ENCODE measurements around the gene SUN1. TPM values are rescaled to one million over a fixed set of nuclear protein-coding genes. Genes with fewer than 3 reads are reported as not detected.

The SUN1 gene
- polyA plus RNA-seq, 1 of the 3 experiments (the other 2 are of a cell fraction) = 369 TPM

DNA sequence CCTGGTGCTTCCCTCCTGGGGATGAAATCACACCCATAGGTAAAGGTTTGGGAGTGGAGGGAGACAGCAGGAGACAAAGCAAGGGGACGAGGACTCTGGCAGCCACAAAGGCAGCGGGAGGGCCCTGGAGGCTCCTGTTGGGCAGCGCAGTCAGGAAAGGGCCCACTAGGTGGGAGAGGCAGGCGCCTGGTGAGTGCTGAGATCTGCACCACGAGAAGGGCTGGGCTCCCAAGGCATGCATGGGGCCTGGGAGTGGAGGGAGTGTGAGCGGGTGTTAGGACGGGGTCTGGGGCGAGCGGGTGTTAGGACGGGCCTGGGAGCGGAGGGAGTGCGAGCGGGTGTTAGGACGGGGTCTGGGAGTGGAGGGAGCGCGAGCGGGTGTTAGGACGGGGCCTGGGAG, 57.1 kb downstream of the SUN1 start:
- Histone ChIP-seq H3K4me2 (no peak overlapping the region), H3K4me1 (ENCODE audit: control insufficient read depth in 1 of 2, insufficient read depth in 2 of 2, low read depth in 1 of 2, low read length in 1 of 2) (no peaks in the 10 kb centered on the region), H3F3A (replicated peaks; ENCODE audit: insufficient read depth) (peaks cover 4% of the 10 kb centered on the region), H3K27me3 (ENCODE audit: insufficient read depth) (no peaks in the 10 kb centered on the region), H3K27ac (ENCODE audit: low read depth in 2 of 2, low read length in 1 of 2) (no peak overlapping the region), H4K20me1 (ENCODE audit: insufficient read depth) (peaks cover 48% of the 10 kb centered on the region), H3K36me3 (replicated peaks in 1 of 2; ENCODE audit: control insufficient read depth in 1 of 2, insufficient read depth in 2 of 2, low read length in 1 of 2) (peaks cover 11 to 58% of the 10 kb centered on the region in 2 experiments), H3K9me3 (no peaks in the 10 kb centered on the region), H2AFZ (ENCODE audit: low read depth) (no peak overlapping the region), H3K79me2 (ENCODE audit: insufficient read depth) (peaks cover 50% of the 10 kb centered on the region), H3K4me3 (ENCODE audit: low read depth in 2 of 2, low read length in 1 of 2) (no peak overlapping the region), H3K9me2 (no peaks in the 10 kb centered on the region), H3K9ac (no peak overlapping the region)
- TF ChIP-seq MXI1 (IDR thresholded peaks at IDR 0.05; ENCODE audit: low read depth, low read length) = no peak
- DNase-seq = no peak
- WGBS (ENCODE audit: low lambda C conversion rate) = 97% methylated on average over 18 of the region's 18 CpGs
- CTCF ChIA-PET = interaction anchor here (1.9 kb wide), 1 partner anchor 16 kb away, joined by 8 read pairs; no protein-coding TSS in a partner anchor
- POLR2A ChIA-PET = no interaction called here

DNA sequence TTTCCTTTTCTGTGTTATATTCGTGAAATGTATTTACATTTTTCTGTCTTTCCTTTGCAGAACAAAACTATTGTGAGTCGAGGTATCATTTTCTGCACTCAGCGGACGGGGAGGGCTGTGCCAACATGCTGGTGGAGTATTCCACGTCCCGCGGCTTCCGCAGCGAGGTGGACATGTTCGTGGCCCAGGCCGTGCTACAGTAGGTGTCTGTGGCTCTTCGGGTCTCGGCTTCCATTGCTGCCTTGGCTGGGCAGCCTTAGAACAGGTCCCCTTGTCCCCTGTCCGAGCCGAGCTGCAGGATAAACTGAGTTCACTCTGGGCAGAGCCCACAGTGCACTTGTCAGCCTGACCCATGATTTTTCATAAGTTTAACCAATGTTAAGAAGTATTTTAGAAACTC, 58.6 kb downstream of the SUN1 start:
- WGBS (ENCODE audit: low lambda C conversion rate) = 97% methylated on average over 15 of the region's 15 CpGs
- H3K9me2 ChIP-seq = no peaks in the 10 kb centered on the region
- no peaks in the 10 kb centered on the region for H3F3A ChIP-seq (replicated peaks; ENCODE audit: insufficient read depth)
- H3K79me2 ChIP-seq (ENCODE audit: insufficient read depth) = peaks cover 36% of the 10 kb centered on the region
- peaks cover 11 to 73% of the 10 kb centered on the region in 2 experiments for H3K36me3 ChIP-seq (replicated peaks in 1 of 2; ENCODE audit: control insufficient read depth in 1 of 2, insufficient read depth in 2 of 2, low read length in 1 of 2)
- H2AFZ ChIP-seq (ENCODE audit: low read depth) = no peak overlapping the region
- no peak overlapping the region for H3K4me2 ChIP-seq
- no peak overlapping the region for H3K9ac ChIP-seq
- H3K27me3 ChIP-seq (ENCODE audit: insufficient read depth) = no peaks in the 10 kb centered on the region
- POLR2A ChIA-PET = no interaction called here
- CTCF ChIA-PET = interaction anchor here (1.6 kb wide), 1 partner anchor 18 kb away, joined by 6 read pairs; no protein-coding TSS in a partner anchor
- TF ChIP-seq CHD2 (IDR thresholded peaks at IDR 0.05; ENCODE audit: low read length, partially characterized antibody) = no peak
- TF ChIP-seq, protein P1, sequence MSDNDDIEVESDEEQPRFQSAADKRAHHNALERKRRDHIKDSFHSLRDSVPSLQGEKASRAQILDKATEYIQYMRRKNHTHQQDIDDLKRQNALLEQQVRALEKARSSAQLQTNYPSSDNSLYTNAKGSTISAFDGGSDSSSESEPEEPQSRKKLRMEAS (IDR thresholded peaks at IDR 0.05; ENCODE audit: low read depth) = no peak
- TF ChIP-seq ELF1 (IDR thresholded peaks at IDR 0.05) = no peak
- TF ChIP-seq POLR2AphosphoS5 (IDR thresholded peaks at IDR 0.05; ENCODE audit: low read depth, low read length) = no peak
- no peak for TF ChIP-seq GABPA (IDR thresholded peaks at IDR 0.05; ENCODE audit: low read depth)
- TF ChIP-seq TEAD4 (IDR thresholded peaks at IDR 0.05; ENCODE audit: borderline replicate concordance, insufficient read depth) = no peak
- TF ChIP-seq, protein P2, sequence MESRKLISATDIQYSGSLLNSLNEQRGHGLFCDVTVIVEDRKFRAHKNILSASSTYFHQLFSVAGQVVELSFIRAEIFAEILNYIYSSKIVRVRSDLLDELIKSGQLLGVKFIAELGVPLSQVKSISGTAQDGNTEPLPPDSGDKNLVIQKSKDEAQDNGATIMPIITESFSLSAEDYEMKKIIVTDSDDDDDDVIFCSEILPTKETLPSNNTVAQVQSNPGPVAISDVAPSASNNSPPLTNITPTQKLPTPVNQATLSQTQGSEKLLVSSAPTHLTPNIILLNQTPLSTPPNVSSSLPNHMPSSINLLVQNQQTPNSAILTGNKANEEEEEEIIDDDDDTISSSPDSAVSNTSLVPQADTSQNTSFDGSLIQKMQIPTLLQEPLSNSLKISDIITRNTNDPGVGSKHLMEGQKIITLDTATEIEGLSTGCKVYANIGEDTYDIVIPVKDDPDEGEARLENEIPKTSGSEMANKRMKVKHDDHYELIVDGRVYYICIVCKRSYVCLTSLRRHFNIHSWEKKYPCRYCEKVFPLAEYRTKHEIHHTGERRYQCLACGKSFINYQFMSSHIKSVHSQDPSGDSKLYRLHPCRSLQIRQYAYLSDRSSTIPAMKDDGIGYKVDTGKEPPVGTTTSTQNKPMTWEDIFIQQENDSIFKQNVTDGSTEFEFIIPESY (IDR thresholded peaks at IDR 0.05; ENCODE audit: borderline replicate concordance, low read depth) = no peak
- TF ChIP-seq, protein P3, sequence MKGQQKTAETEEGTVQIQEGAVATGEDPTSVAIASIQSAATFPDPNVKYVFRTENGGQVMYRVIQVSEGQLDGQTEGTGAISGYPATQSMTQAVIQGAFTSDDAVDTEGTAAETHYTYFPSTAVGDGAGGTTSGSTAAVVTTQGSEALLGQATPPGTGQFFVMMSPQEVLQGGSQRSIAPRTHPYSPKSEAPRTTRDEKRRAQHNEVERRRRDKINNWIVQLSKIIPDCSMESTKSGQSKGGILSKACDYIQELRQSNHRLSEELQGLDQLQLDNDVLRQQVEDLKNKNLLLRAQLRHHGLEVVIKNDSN (IDR thresholded peaks at IDR 0.05; ENCODE audit: borderline replicate concordance, low read depth) = no peak
- TF ChIP-seq SMC3 (IDR thresholded peaks at IDR 0.05; ENCODE audit: low read depth, low read length) = no peak
- TF ChIP-seq, protein P4, sequence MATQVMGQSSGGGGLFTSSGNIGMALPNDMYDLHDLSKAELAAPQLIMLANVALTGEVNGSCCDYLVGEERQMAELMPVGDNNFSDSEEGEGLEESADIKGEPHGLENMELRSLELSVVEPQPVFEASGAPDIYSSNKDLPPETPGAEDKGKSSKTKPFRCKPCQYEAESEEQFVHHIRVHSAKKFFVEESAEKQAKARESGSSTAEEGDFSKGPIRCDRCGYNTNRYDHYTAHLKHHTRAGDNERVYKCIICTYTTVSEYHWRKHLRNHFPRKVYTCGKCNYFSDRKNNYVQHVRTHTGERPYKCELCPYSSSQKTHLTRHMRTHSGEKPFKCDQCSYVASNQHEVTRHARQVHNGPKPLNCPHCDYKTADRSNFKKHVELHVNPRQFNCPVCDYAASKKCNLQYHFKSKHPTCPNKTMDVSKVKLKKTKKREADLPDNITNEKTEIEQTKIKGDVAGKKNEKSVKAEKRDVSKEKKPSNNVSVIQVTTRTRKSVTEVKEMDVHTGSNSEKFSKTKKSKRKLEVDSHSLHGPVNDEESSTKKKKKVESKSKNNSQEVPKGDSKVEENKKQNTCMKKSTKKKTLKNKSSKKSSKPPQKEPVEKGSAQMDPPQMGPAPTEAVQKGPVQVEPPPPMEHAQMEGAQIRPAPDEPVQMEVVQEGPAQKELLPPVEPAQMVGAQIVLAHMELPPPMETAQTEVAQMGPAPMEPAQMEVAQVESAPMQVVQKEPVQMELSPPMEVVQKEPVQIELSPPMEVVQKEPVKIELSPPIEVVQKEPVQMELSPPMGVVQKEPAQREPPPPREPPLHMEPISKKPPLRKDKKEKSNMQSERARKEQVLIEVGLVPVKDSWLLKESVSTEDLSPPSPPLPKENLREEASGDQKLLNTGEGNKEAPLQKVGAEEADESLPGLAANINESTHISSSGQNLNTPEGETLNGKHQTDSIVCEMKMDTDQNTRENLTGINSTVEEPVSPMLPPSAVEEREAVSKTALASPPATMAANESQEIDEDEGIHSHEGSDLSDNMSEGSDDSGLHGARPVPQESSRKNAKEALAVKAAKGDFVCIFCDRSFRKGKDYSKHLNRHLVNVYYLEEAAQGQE (IDR thresholded peaks at IDR 0.05; ENCODE audit: low read depth, low read length) = no peak
- no peak for TF ChIP-seq YY1 (IDR thresholded peaks at IDR 0.05; ENCODE audit: low read depth)
- TF ChIP-seq NFIC (IDR thresholded peaks at IDR 0.05; ENCODE audit: borderline replicate concordance) = no peak
- no peak for TF ChIP-seq RCOR1 (IDR thresholded peaks at IDR 0.05; ENCODE audit: low read length)
- no peak for TF ChIP-seq MXI1 (IDR thresholded peaks at IDR 0.05; ENCODE audit: low read depth, low read length)
- peaks cover 33% of the 10 kb centered on the region for H4K20me1 ChIP-seq (ENCODE audit: insufficient read depth)
- no peak overlapping the region for H3K27ac ChIP-seq (ENCODE audit: low read depth in 2 of 2, low read length in 1 of 2)
- no peaks in the 10 kb centered on the region for H3K9me3 ChIP-seq
- no peaks in the 10 kb centered on the region for H3K4me1 ChIP-seq (ENCODE audit: control insufficient read depth in 1 of 2, insufficient read depth in 2 of 2, low read depth in 1 of 2, low read length in 1 of 2)
- H3K4me3 ChIP-seq (ENCODE audit: low read depth in 2 of 2, low read length in 1 of 2) = no peak overlapping the region
- no peak for DNase-seq
